Activated T-helper 17 cell treated with anti-CD3 and anti-CD28 coated beads, Interleukin-2, amount 50 U/mL, for 72 hours (primary cell): ENCODE measurements around the gene TMC2. TPM values are rescaled to one million over a fixed set of nuclear protein-coding genes. Genes with fewer than 3 reads are reported as not detected.

ENCODE experiments used
- ATAC-seq: fragments of 150-1000 bp; cut with Tn5 transposase; replicated peaks from 2 replicates; pipeline ENCODE4 v1.10.0; 2021; ENCODE audit warnings: mild to moderate bottlenecking, moderate library complexity
- H3K27ac Mint-ChIP-seq: one replicate; pipeline ENCODE4 v1.8.0; 2022; ENCODE audit warnings: mixed read lengths
- H3K27me3 Mint-ChIP-seq: one replicate; pipeline ENCODE4 v1.8.0; 2022; ENCODE audit warnings: mixed read lengths
- H3K36me3 Mint-ChIP-seq: one replicate; pipeline ENCODE4 v1.8.0; 2022; ENCODE audit warnings: low read depth, mild to moderate bottlenecking, mixed read lengths
- H3K4me1 Mint-ChIP-seq: one replicate; pipeline ENCODE4 v1.8.0; 2022; ENCODE audit warnings: mixed read lengths
- H3K4me3 Mint-ChIP-seq: one replicate; pipeline ENCODE4 v1.8.0; 2022; ENCODE audit warnings: mild to moderate bottlenecking, mixed read lengths
- H3K9me3 Mint-ChIP-seq: one replicate; pipeline ENCODE4 v1.8.0; 2022; ENCODE audit warnings: mixed read lengths
- total RNA-seq, 2 donors: library from RNA; stranded (reverse); gene quantifications; one replicate each; pipeline ENCODE4 v1.2.3, GENCODE V29; 2022

Gene TMC2
- total RNA-seq, 2 donors from 2014 or later, result not detected

DNA sequence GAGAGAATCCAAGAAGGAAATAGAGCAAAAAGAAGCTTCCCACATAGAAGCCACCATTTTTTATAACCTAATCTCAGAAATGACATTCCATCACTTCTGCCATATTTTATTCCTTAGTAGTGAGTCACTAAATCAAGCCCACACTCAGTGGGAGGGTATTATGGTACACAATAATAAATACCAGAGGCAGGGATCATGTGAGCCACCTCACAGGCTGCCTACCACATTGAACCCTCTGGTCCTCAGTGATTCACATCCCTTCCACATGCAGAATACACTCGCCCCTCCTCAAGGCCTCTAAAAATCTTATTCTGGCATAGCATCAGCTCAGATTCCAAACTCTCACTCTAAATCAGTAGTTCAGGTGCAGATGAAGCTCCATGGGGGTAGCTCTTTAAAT lies 49.4 kb downstream of the TMC2 start:
- ATAC-seq, result no peak
- no peaks in the 10 kb centered on the region for H3K9me3 Mint-ChIP-seq
- H3K27me3 Mint-ChIP-seq, result peaks cover 16% of the 10 kb centered on the region
- H3K27ac Mint-ChIP-seq, result no peak overlapping the region
- H3K36me3 Mint-ChIP-seq, result no peaks in the 10 kb centered on the region
- no peak overlapping the region for H3K4me3 Mint-ChIP-seq
- no peaks in the 10 kb centered on the region for H3K4me1 Mint-ChIP-seq

DNA sequence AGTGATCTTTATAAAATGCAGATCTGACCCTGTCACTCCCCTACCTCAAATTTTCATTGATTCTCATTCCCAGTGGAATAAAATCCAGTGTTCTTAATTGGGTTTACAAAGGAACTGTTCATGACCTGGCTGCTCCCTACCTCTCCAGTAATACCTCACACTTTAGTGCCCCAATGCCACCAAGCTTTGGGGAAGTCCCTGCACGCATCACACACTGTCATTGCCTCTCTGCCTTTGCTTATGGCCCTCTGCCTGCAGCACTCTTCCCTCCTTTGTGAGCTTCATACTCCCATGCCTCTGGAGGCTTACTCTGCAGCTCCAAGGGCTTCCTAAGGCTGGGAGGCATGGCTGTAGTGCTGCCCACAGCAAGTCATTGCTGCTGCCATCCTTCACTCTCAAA lies 57.4 kb downstream of the TMC2 start:
- no peak for ATAC-seq
- no peaks in the 10 kb centered on the region for H3K4me1 Mint-ChIP-seq
- H3K36me3 Mint-ChIP-seq, result no peaks in the 10 kb centered on the region
- peaks cover 26% of the 10 kb centered on the region for H3K27me3 Mint-ChIP-seq
- H3K27ac Mint-ChIP-seq, result no peak overlapping the region
- H3K9me3 Mint-ChIP-seq, result no peaks in the 10 kb centered on the region
- H3K4me3 Mint-ChIP-seq, result no peak overlapping the region

DNA sequence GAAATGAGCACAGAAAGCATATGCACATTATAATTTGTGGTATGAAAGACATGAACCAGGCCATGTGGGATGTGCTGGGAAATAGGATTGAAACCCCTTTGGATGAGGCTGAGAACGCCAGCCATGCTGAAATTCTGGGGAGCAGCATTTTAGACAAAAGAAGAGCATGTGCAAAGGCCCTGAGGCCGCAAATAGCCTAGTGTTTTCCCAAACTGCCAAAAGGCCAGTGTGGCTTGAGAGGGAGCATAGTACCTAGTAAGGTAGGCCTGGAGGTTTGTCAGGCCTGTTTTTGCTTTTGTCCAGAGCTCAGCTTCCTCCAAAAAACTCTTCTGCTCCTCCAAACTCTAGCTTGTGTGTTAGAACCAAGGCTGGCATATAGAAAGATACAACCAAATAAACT lies 58.7 kb downstream of the TMC2 start:
- no peak overlapping the region for H3K27ac Mint-ChIP-seq

DNA sequence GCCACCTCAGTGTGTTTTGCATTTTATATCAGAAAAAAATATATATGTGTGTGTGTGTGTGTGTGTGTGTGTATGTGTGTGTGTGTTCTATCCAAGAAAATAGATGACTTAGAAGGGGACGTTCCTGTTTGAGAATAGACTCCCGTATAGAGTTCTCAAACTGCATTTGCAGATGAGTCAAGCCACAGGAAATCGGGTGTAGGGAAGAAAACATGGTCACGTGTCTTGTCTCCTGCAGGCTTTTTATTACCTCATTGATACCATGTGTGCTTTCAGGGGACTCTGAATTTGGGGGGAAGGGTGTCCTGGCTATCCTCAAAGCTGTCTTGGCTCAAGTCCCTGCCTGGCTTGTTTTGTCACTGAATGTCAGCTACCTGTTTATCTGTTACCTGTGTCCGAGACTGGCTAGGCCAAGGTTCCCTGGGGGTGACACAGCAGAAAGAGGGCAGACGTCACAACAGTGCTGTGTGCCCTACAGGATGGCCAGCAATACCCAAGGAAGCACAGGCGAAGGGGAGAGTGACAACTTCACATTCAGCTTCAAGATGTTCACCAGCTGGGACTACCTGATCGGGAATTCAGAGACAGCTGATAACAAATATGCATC lies 60.4 kb downstream of the TMC2 start:
- Mint-ChIP-seq H3K4me3 (no peak overlapping the region), H3K27ac (no peak overlapping the region), H3K36me3 (no peaks in the 10 kb centered on the region), H3K27me3 (peaks cover 26% of the 10 kb centered on the region), H3K9me3 (no peaks in the 10 kb centered on the region), H3K4me1 (no peaks in the 10 kb centered on the region)
- ATAC-seq, result no peak

More for the DNA sequence above, 58.7 kb downstream of the TMC2 start:
- no peaks in the 10 kb centered on the region for H3K9me3 Mint-ChIP-seq
- H3K27me3 Mint-ChIP-seq, result peaks cover 26% of the 10 kb centered on the region
- no peaks in the 10 kb centered on the region for H3K36me3 Mint-ChIP-seq
- ATAC-seq, result no peak
- H3K4me3 Mint-ChIP-seq, result no peak overlapping the region
- no peaks in the 10 kb centered on the region for H3K4me1 Mint-ChIP-seq

DNA sequence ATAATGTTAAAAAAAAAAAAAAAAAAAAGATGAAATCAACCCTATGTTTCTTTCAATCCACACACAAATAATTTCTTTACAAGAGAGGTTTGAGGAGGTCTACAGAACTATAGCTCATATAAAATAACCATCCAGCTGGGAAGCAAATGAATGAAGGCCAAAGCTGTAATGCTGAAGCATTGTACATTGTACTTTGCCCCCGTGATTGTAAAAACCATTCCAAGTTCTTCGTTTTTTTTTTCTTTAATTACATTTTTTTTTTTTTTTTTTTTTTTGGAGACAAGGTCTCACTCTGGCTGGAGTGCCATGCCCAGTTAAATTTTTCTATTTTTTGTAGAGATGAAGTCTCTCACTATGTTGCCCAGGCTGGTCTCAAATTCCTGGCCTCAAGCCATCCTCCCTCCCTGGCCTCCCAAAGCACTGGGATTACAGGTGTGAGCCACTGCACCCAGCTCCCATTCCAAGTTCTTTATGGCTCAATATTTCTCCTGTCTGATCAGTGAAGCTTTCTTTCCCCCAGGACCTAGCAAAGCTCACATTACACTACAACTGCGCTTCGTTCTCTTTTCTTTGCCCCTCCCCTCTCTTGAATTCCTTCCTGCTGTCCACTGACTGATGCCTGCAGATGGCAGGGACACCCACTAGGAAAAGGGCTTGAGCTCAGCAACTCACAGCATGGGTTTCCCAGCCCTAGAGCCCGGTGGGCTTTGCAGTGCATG lies 63.1 kb downstream of the TMC2 start:
- H3K36me3 Mint-ChIP-seq, result no peaks in the 10 kb centered on the region
- H3K9me3 Mint-ChIP-seq, result no peaks in the 10 kb centered on the region
- H3K4me1 Mint-ChIP-seq, result no peaks in the 10 kb centered on the region
- H3K27me3 Mint-ChIP-seq, result peaks cover 10% of the 10 kb centered on the region
- no peak overlapping the region for H3K27ac Mint-ChIP-seq
- H3K4me3 Mint-ChIP-seq, result no peak overlapping the region
- no peak for ATAC-seq

DNA sequence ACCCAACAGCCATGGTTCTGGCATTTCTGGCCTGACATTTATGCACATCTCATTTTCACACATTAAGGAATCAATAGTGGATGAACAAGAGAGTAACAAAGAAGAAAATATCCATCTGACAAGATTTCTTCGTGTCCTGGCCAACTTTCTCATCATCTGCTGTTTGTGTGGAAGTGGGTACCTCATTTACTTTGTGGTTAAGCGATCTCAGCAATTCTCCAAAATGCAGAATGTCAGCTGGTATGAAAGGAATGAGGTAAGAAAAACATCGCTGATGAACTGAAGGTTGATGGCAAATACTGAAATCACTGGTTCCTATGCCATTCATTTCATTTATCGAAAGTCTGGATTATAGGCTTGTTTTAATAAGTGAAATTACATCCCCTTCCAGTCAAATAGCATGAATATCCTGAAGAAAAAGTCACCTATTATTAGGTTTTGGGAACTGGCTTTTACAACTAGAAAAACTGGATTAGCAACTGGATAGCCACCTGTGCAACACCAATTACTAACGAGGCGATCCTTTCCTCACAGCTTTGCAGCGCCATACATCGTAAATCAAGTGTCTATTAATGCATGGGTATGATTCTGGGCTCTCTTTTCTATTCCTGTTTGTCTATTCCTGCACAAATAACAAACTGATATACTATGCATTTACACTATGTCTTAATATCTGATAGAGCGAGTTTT lies 65.8 kb downstream of the TMC2 start:
- H3K27me3 Mint-ChIP-seq, result peaks cover 8% of the 10 kb centered on the region

DNA sequence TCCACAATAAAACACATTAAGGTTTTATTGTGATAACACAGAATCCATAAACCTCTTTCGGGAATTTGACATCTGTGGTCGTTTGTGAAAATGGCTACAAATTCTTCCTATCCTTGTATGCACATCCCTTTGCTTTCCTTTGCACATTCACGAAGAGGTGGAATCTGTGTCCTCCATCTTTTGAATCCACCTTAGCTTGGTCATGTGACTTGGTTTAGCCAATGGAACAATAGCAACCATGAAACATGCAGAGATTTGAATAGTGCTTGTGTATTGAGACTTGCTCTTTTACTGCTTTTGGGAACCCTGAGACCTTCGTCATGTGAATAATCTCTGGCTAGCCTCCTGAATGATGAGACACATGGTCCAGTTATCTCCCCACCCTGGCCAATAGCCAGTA lies 66.4 kb downstream of the TMC2 start:
- H3K4me1 Mint-ChIP-seq, result no peaks in the 10 kb centered on the region
- no peaks in the 10 kb centered on the region for H3K36me3 Mint-ChIP-seq
- peaks cover 6% of the 10 kb centered on the region for H3K9me3 Mint-ChIP-seq
- H3K27ac Mint-ChIP-seq, result no peak overlapping the region
- no peak for ATAC-seq
- H3K27me3 Mint-ChIP-seq, result peaks cover 10% of the 10 kb centered on the region
- H3K4me3 Mint-ChIP-seq, result no peak overlapping the region

More for the DNA sequence above, 65.8 kb downstream of the TMC2 start:
- Mint-ChIP-seq H3K4me3 (no peak overlapping the region), H3K9me3 (peaks cover 3% of the 10 kb centered on the region), H3K4me1 (no peaks in the 10 kb centered on the region), H3K36me3 (no peaks in the 10 kb centered on the region), H3K27ac (no peak overlapping the region)
- ATAC-seq, result no peak

DNA sequence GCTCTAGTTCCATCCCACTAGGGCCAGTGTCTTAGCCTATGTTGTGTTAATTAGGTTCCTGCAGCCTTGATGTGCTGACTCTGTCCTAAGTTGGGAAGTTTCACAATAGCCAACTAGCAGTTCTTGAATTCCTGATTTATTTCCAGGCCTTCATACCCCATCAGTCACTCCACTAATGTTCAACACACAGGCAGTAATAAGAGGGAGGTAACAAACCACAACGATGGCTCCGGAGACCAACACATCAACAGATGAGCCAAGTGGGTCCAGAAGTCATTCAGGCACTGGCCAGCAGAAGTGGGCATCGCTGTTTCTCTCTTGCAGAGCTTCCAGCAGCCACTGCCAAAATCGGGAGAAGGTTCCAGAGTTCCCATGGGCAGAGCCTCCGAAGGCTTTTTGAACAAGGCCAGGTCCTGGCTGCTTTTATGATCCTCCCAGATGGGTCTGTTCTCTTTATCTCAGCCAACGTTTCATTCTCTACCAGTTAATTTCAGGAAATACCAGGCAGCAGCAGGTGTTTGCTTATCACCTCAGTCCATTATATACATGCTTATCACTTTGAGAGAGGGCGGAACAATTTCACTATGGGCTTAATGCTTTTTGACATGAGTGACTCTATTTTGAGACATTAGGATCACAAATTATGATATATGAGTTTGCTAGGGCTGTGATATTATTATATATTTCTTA lies 67.6 kb downstream of the TMC2 start:
- ATAC-seq, result no peak
- Mint-ChIP-seq H3K4me1 (no peaks in the 10 kb centered on the region), H3K27me3 (peaks cover 10% of the 10 kb centered on the region), H3K9me3 (peaks cover 6% of the 10 kb centered on the region), H3K36me3 (no peaks in the 10 kb centered on the region), H3K4me3 (no peak overlapping the region), H3K27ac (no peak overlapping the region)

DNA sequence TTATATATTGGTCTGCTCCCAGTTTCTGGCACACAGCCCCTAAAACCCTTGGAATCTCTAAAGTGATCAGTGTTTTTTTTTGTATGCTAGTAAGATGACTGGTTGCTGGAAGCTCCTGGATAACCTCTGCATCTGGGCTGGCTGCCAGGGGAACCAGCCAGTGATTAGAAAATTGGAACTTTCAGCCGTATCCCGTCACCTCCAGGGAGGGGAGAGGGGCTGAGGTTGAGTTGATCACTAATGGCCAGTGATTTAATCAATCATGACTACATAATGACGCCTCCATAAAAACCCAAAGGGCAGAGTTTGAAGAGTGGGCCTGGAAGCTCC lies 68.1 kb downstream of the TMC2 start:
- H3K27me3 Mint-ChIP-seq, result peaks cover 14% of the 10 kb centered on the region
- H3K27ac Mint-ChIP-seq, result no peak overlapping the region
- no peak for ATAC-seq
- no peak overlapping the region for H3K4me3 Mint-ChIP-seq
- no peaks in the 10 kb centered on the region for H3K4me1 Mint-ChIP-seq
- peaks cover 6% of the 10 kb centered on the region for H3K9me3 Mint-ChIP-seq
- H3K36me3 Mint-ChIP-seq, result no peaks in the 10 kb centered on the region

DNA sequence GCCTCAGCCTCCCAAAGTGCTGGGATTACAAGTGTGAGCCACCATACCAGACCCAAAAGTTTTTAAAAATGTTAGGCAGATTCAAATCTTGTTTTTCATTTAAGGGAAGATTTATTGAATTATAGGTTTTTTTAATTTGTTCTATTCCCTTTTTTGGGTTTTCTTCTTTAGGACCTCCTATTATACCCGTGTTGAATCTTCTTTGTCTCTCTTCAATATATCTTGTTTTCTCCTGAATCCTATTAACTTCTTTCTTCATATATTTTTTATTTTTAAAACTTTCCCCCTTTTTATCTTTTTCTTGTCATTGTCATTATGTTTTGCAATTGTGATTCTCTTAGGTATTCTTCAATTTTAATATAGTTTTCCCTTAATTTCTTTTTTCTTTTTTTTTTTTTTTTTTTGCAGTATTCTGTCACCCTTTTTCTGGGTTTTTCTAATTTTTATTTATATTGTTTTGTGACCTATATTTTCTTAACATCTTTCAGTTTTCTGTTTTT lies 70.2 kb downstream of the TMC2 start:
- Mint-ChIP-seq H3K4me3 (no peak overlapping the region), H3K27me3 (peaks cover 22% of the 10 kb centered on the region), H3K27ac (no peak overlapping the region), H3K9me3 (peaks cover 6% of the 10 kb centered on the region), H3K4me1 (no peaks in the 10 kb centered on the region), H3K36me3 (no peaks in the 10 kb centered on the region)
- no peak for ATAC-seq

DNA sequence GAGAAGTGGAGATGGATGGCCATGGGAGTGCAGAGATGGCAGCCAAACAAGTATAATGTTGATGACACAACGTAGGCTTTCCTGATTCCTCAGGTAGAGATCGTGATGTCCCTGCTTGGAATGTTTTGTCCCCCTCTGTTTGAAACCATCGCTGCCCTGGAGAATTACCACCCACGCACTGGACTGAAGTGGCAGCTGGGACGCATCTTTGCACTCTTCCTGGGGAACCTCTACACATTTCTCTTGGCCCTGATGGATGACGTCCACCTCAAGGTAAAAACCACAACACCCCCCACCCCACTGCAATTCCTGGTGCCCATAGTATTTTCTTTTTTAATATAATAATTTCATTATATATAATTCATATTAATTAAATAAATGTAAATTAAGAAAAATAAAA lies 74.0 kb downstream of the TMC2 start:
- Mint-ChIP-seq H3K36me3 (no peaks in the 10 kb centered on the region), H3K4me3 (no peak overlapping the region), H3K27me3 (peaks cover 39% of the 10 kb centered on the region), H3K9me3 (peaks cover 6% of the 10 kb centered on the region), H3K27ac (no peak overlapping the region), H3K4me1 (no peaks in the 10 kb centered on the region)
- no peak for ATAC-seq

DNA sequence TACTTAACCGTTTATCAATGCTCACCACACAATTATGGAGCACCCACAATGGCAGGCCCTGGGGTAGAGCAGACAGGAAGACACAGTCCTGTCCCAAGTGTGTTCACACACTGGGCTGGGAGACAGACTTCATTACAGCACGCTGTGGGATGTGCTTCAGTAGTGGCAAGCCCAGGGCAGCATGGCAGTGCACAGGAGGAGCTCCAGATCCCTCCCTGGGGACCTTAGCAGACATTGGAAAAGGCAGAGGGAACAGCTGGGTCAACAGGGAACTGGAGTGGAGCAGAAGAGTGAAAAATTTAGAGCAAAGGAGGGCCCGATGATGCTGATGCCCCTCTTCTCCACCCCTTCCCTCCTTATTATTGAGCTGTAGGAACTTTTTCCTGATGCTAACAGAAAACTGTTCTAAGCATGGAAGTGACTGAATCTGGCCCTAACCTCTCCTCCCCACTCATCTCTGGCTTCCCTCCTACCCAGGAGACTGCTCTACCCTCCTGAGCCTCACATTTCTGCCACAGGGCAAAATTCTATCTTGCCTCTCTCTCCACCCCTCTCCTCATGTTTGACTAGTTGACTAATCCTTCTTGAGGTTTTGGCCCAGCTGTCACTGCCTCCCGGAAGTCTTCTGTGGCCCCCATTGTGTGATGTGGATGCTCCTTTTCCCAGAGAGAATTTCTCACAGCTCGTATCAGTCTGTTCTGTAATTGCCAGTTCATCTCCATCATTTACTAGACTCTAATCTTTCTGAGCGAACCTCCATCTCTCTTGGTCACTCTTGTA lies 74.8 kb downstream of the TMC2 start:
- Mint-ChIP-seq H3K4me3 (no peak overlapping the region), H3K27me3 (peaks cover 43% of the 10 kb centered on the region), H3K27ac (no peak overlapping the region), H3K9me3 (peaks cover 6% of the 10 kb centered on the region), H3K4me1 (no peaks in the 10 kb centered on the region), H3K36me3 (no peaks in the 10 kb centered on the region)
- ATAC-seq, result no peak

DNA sequence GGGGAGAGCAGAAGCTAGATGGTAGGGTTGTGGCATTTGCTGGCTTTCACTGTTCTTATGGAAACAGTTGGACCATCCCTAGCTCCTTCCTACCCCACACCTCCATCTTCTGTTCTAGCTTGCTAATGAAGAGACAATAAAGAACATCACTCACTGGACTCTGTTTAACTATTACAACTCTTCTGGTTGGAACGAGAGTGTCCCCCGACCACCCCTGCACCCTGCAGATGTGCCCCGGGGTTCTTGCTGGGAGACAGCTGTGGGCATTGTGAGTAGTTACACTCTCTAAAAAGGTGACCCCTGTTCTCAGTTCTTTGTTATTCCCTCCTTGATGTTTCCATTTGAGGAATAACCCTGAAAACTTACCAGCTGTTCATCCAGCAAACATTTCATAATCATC lies 75.7 kb downstream of the TMC2 start:
- Mint-ChIP-seq H3K9me3 (peaks cover 5% of the 10 kb centered on the region), H3K27ac (no peak overlapping the region), H3K4me3 (no peak overlapping the region), H3K36me3 (no peaks in the 10 kb centered on the region), H3K4me1 (no peaks in the 10 kb centered on the region), H3K27me3 (peaks cover 46% of the 10 kb centered on the region)
- no peak for ATAC-seq

DNA sequence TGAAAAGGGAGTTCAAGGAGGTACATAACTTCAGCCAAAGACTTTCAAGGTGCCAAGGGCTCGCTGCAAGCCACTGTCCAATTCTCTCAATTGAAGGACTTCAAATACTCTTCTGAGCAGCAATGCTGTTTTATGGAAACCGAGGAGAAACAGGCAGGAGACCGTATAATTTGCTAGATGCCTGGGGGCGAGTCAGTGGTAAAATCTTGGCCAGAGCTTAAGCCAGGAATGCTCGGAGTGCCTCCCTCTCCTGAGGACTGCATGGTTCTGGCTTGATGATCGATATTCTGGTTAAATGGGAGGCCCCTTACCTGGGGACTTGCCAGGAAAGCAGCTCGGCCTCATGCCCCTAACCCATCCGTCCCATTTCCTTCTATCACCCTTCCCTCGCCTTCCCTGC lies 80.3 kb downstream of the TMC2 start:
- peaks cover 49% of the 10 kb centered on the region for H3K27me3 Mint-ChIP-seq
- no peak overlapping the region for H3K27ac Mint-ChIP-seq
- H3K36me3 Mint-ChIP-seq, result no peaks in the 10 kb centered on the region
- H3K9me3 Mint-ChIP-seq, result no peaks in the 10 kb centered on the region
- H3K4me1 Mint-ChIP-seq, result no peaks in the 10 kb centered on the region
- H3K4me3 Mint-ChIP-seq, result no peak overlapping the region
- ATAC-seq, result no peak
